ENCODE data around the gene DEK. TPM values are rescaled to one million over a fixed set of nuclear protein-coding genes. Genes with fewer than 3 reads are reported as not detected.

DEK gene
- total and polyA plus RNA-seq, 2 of the 13 experiments (the other 11 are each of a cell fraction or from before 2014, with no cell fraction given), result 53.2 to 276 TPM

GRCh38 chr6:18262702-18263417 lies 1.5 kb downstream of the DEK start (continued):
- TF ChIP-seq SETDB1 (CRISPR knock-in tag; IDR thresholded peaks at IDR 0.05; ENCODE audit: borderline replicate concordance) (no peak), MAFF (IDR thresholded peaks at IDR 0.05; ENCODE audit: low read depth, low read length) (no peak), DNMT3B (CRISPR knock-in tag; conservative IDR thresholded peaks at IDR 0.05) (no peak), ZNF251 (CRISPR knock-in tag; IDR thresholded peaks at IDR 0.05) (no peak), HDAC6 (IDR thresholded peaks at IDR 0.05; ENCODE audit: low read depth, low read length) (0 out of 2 replicates have a peak, but pooled peaks have one; percentile 34), ZNF816 (CRISPR knock-in tag; IDR thresholded peaks at IDR 0.05; ENCODE audit: borderline replicate concordance) (no peak), ZFP62 (CRISPR knock-in tag; IDR thresholded peaks at IDR 0.05) (no peak; the same call in 1 of the 2 replicates), KLF13 (CRISPR knock-in tag; IDR thresholded peaks at IDR 0.05) (no peak), ZFP36L1 (CRISPR knock-in tag; IDR thresholded peaks at IDR 0.05) (peak; percentile 75; the same call in 1 of the 2 replicates), ZBTB34 (CRISPR knock-in tag; IDR thresholded peaks at IDR 0.05) (no peak), HMGXB4 (CRISPR knock-in tag; IDR thresholded peaks at IDR 0.05; ENCODE audit: borderline replicate concordance in 1 of 2, low read depth in 1 of 2) (0 out of 4 replicates have a peak, but pooled peaks of 1 of the 2 experiments have one; percentile 5), ZNF263 (CRISPR knock-in tag; IDR thresholded peaks at IDR 0.05) (no peak), ZUFSP (CRISPR knock-in tag; IDR thresholded peaks at IDR 0.05; ENCODE audit: borderline replicate concordance) (no peak), ZNF740 (CRISPR knock-in tag; IDR thresholded peaks at IDR 0.05) (no peak), ATM (IDR thresholded peaks at IDR 0.05; ENCODE audit: borderline replicate concordance) (no peak), ZBTB38 (CRISPR knock-in tag; IDR thresholded peaks at IDR 0.05) (no peak), SRY (CRISPR knock-in tag; IDR thresholded peaks at IDR 0.05) (no peak), ZNF383 (CRISPR knock-in tag; IDR thresholded peaks at IDR 0.05; ENCODE audit: borderline replicate concordance) (no peak), SRSF9 (IDR thresholded peaks at IDR 0.05; ENCODE audit: borderline replicate concordance, insufficient read depth, low read depth, low read length, poor library complexity, severe bottlenecking) (no peak), ZNF512 (CRISPR knock-in tag; IDR thresholded peaks at IDR 0.05) (no peak)
